ENCODE data around the gene TBC1D23. TPM values are rescaled to one million over a fixed set of nuclear protein-coding genes. Genes with fewer than 3 reads are reported as not detected.

The TBC1D23 gene
- total and polyA plus RNA-seq, 9 donors = 20.1 to 52.7 (median 36.9) TPM

Other genes starting within 250 kb of the TBC1D23 start
- 100 to 1,000 TPM in 4 of 7 donors, 10 to 100 TPM in 3; 23.7 to 174 (median 110) TPM for gene FILIP1L, start 146.5 kb upstream of the TBC1D23 start, total RNA-seq
- gene FILIP1L, start 146.5 kb upstream of the TBC1D23 start, polyA plus RNA-seq = 100 to 1,000 TPM in 1 of 2 donors, 10 to 100 TPM in 1; 78.7 to 139 TPM
- 10 to 100 TPM; 13.5 to 45.2 (median 34.8) TPM for gene NIT2, start 73.8 kb downstream of the TBC1D23 start, total RNA-seq
- 10 to 100 TPM; 22.4 to 38.1 TPM for gene NIT2, start 73.8 kb downstream of the TBC1D23 start, polyA plus RNA-seq
- gene TOMM70, start 140.1 kb downstream of the TBC1D23 start, total RNA-seq = 10 to 100 TPM; 29.9 to 46.6 (median 37.3) TPM
- gene TOMM70, start 140.1 kb downstream of the TBC1D23 start, polyA plus RNA-seq = 10 to 100 TPM; 24.7 to 53.6 TPM
- 1 to 10 TPM; 2.6 to 5.3 (median 4.4) TPM for gene LNP1, start 140.5 kb downstream of the TBC1D23 start, total RNA-seq
- 1 to 10 TPM; 2.4 to 7.9 TPM for gene LNP1, start 140.5 kb downstream of the TBC1D23 start, polyA plus RNA-seq
- gene TMEM45A, start 231.6 kb downstream of the TBC1D23 start, total RNA-seq = 10 to 100 TPM in 2 of 7 donors, 1 to 10 TPM in 5; 6.1 to 21.5 (median 9.0) TPM
- gene TMEM45A, start 231.6 kb downstream of the TBC1D23 start, polyA plus RNA-seq = 10 to 100 TPM; 11.8 to 72.0 TPM